Heart right ventricle (tissue), 16 donors: ENCODE measurements around the gene ZNF646. TPM values are rescaled to one million over a fixed set of nuclear protein-coding genes. Genes with fewer than 3 reads are reported as not detected.

Experiments used
- ATAC-seq, 8 donors: fragments of 200-7000 bp; cut with Tn5 transposase; one replicate each; pipeline ENCODE4 v1.9.1; 2020; ENCODE audit warnings: mild to moderate bottlenecking in 8 of 8, moderate library complexity in 8 of 8, moderate number of reproducible peaks in 1 of 8
- DNase-seq, 2 donors: peaks; one replicate each; pipeline ENCODE4 v3.0.0-alpha.2; 2020
- H3K27ac ChIP-seq, 10 donors: fragments of 200-600 bp; sonication (generic) in 2 of 10; one replicate each; pipeline versions ENCODE4 v1.5.0 to v1.8.0; 2020 to 2022; ENCODE audit warnings: mild to moderate bottlenecking in 3 of 10
- H3K27me3 ChIP-seq, 7 donors: fragments of 200-600 bp; one replicate each; pipeline ENCODE4 v1.8.0; 2021 to 2022; ENCODE audit warnings: mild to moderate bottlenecking in 2 of 7
- H3K36me3 ChIP-seq, 9 donors: fragments of 200-600 bp; sonication (generic) in 1 of 9; one replicate each; pipeline versions ENCODE4 v1.5.0 to v1.8.0; 2020 to 2022; ENCODE audit warnings: mild to moderate bottlenecking in 2 of 9
- H3K4me1 ChIP-seq, 9 donors: fragments of 200-600 bp; sonication (generic) in 1 of 9; one replicate each; pipeline versions ENCODE4 v1.5.0 to v1.8.0; 2020 to 2022; ENCODE audit warnings: mild to moderate bottlenecking in 4 of 9
- H3K4me3 ChIP-seq, 10 donors: fragments of 200-600 bp; sonication (generic) in 2 of 10; one replicate each; pipeline versions ENCODE4 v1.5.0 to v1.8.0; 2020 to 2022; ENCODE audit warnings: mild to moderate bottlenecking in 7 of 10, moderate library complexity in 2 of 10
- H3K9me3 ChIP-seq, 11 donors: fragments of 200-600 bp in 10 of 11; sonication (generic) in 2 of 11; one replicate each; pipeline versions ENCODE4 v1.5.0 to v1.8.0; 2013 to 2022; ENCODE audit warnings: mild to moderate bottlenecking in 2 of 11, control low read depth in 1 of 11, moderate library complexity in 1 of 11
- WGBS, 2 donors: extraction: QIAGEN DNeasy Blood & Tissue Kit; methylation state at CpG; one replicate each; pipeline ENCODE4 v1.1.7; 2013; ENCODE audit warnings: inconsistent platforms in 1 of 2; 5-methylcytosine and 5-hydroxymethylcytosine counted together
- intact Hi-C, 10 donors: fragments of 100-400 bp; cut with DNase I; formaldehyde crosslinking; loops; one replicate each; pipeline versions ENCODE4 v1.11.1 to v1.14.2; 2022
- polyA plus RNA-seq, 2 donors: library from polyadenylated mRNA; stranded (reverse); fragments of 200-250 nt; gene quantifications; one replicate each; pipeline ENCODE4 v1.2.3, GENCODE V29; 2013
- total RNA-seq, 10 donors: library from RNA; stranded (reverse); fragmentation: NEBNext Ultra II Directional in 3 of 10; extraction: Animal tissue kit (Norgen Biotek cat#: 25700) in 3 of 10; gene quantifications; one replicate each; pipeline versions ENCODE4 v1.2.1 to v1.2.4, GENCODE V29; 2021 to 2023
- TF ChIP-seq, protein P1 (sequence below), 9 donors: fragments of 200-600 bp; sonication (generic) in 2 of 9; IDR thresholded peaks; one replicate each; pipeline versions ENCODE4 v1.5.0 to v1.8.0; 2021 to 2022; ENCODE audit warnings: antibody characterized with exemption in 9 of 9, mild to moderate bottlenecking in 5 of 9, moderate library complexity in 1 of 9
- donor health status: Arrhythmogenic right ventricular cardiomyopathy.
- donor health status: ischemic (EF 13 %, LVEDD 7.1; RV severe dilation, severe dysfunction).
- donor health status: healthy with polysubstance abuse.
- donor health status: DM: no; HTN: yes; CAD: no.
- donor health status: DM: no; HTN: no; CAD: no.
- donor health status: ischemic (EF 25% LVEDD 6.9; RV normal size, moderate dysfunction).
- donor health status: ischemic (EF 25% LVEDD 5.7; RV mildly dilated, moderate dysfunction).
- donor health status: healthy.
- donor health status: DM: yes; HTN: yes; CAD: no.
- donor health status: Ischemic cardiomyopathy.
- donor health status: ischemic (EF 35%, LVEDD 5.7; RV mildly dilated, moderate dysfunction).
- donor health status: nonischemic (EF 11% LVEDD 7.7; RV severe dilation, severe dysfunction).
- donor health status: DM: yes; HTN: yes; CAD: no.
- donor health status: PGD.
- donor health status: ischemic (EF 29% LVEDD 5.4; RV normal size, mild dysfunction).
- donor health status: nonischemic (EF 23%, LVEDD 6.1; RV moderate dilation, normal function).

ZNF646 gene
- total and polyA plus RNA-seq, 12 donors, result 2.7 to 12.0 (median 8.4) TPM

DNA sequence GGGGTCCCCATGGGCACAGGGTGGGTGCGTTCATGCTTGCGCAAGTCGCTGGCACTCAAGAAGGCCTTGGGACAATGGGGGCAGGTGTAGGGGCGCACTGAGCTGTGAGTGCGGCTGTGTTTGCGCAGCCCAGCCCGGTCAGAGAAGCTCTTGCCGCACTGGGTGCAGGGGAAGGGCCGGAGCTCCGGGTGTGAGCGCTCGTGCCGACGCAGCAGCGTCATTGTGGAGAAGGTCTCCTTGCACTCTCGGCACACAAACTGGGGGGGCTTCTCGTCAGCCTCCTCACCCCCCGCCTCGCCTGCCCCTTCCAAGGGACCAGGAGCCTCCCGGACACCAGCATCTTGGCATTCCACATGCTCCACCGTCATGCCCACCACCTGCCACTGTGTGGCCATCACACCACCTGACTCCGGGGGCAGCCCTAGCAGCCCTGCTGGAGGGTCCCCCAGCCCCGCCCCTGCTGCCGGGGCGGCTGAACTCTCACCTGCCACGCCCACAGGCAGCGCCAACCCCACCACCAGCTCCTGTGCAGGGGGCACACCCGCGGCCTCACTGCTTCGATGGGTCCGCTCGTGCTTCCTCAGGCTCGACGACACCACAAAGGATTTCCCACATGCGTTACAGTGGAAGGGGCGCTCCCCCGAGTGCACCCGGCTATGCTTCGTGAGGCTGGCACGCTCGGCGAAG is 13.0 kb upstream of the ZNF646 start:
- Histone ChIP-seq H3K4me1 (peaks cover 4 to 34% (median 13%) of the 10 kb centered on the region in 9 donors), H3K4me3 (no peak overlapping the region), H3K9me3 (no peaks in the 10 kb centered on the region), H3K36me3 (peaks cover 0 to 58% (median 26%) of the 10 kb centered on the region in 9 donors), H3K27ac (no peak overlapping the region), H3K27me3 (no peaks in the 10 kb centered on the region)
- TF ChIP-seq, protein P1, sequence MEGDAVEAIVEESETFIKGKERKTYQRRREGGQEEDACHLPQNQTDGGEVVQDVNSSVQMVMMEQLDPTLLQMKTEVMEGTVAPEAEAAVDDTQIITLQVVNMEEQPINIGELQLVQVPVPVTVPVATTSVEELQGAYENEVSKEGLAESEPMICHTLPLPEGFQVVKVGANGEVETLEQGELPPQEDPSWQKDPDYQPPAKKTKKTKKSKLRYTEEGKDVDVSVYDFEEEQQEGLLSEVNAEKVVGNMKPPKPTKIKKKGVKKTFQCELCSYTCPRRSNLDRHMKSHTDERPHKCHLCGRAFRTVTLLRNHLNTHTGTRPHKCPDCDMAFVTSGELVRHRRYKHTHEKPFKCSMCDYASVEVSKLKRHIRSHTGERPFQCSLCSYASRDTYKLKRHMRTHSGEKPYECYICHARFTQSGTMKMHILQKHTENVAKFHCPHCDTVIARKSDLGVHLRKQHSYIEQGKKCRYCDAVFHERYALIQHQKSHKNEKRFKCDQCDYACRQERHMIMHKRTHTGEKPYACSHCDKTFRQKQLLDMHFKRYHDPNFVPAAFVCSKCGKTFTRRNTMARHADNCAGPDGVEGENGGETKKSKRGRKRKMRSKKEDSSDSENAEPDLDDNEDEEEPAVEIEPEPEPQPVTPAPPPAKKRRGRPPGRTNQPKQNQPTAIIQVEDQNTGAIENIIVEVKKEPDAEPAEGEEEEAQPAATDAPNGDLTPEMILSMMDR (IDR thresholded peaks at IDR 0.05), result no peak
- 95 to 96% methylated on average over 41 to 42 of the region's 42 CpGs for whole genome bisulfite sequencing, 2 donors
- no peak for ATAC-seq
- no peak for DNase-seq
- intact Hi-C loops, result no loop called here

DNA sequence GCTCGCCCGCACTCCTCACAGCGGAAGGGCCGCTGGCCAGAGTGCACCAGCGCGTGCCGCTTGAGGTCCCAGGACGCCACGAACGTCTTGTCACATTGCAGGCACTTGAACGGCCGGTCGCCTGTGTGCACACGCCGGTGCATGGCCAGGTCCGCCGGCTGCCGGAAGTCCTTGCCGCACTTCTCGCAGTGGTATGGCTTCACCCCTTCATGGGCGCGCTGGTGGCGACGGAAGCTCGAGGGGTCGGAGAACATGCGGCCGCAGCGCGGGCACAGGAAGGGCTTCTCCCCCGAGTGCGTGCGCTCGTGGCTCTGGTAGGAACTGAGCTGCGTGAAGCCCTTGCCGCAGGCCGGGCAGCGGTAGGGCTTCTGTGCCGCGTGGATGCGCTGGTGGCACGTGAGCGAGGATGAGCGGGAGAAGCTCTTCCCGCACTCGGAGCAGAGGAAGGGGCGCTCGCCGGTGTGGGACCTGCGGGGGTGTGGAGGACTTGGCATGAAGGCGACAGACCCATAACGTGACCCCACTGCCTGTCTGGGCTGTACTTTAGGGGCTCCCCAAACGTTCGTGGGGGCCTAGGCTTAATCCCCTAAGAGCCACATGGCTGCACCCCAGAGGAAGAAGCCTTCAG is 12.3 kb upstream of the ZNF646 start:
- no peaks in the 10 kb centered on the region for H3K27me3 ChIP-seq
- ATAC-seq, result no peak
- WGBS, 2 donors, result 96 to 97% methylated on average over 53 to 54 of the region's 54 CpGs

DNA sequence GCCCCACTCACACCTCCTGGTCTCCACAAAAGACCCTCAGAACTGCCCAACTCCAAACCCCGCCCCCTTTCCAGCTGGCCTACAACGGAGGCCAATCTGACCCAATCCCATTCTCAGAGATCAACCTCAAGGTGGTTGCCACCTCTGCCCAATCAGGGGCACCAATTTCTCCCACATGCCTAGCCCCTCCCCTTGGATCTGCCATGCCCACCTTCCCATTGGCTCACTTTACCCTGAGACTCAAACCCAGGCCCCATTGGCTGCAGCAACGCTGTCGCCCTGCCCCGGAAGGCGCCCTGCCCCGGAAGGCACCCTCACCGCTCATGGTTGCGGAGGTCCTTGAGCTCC is 10.8 kb upstream of the ZNF646 start:
- H3K27ac ChIP-seq, result peak overlapping the region in 3 of 10 donors; percentile 35 to 85 (median 81)
- peak overlapping the region in 1 of 10 donors; percentile 8 for H3K4me3 ChIP-seq
- peaks cover 4 to 35% (median 13%) of the 10 kb centered on the region in 9 donors for H3K4me1 ChIP-seq
- ATAC-seq, result no peak
- no peaks in the 10 kb centered on the region for H3K27me3 ChIP-seq
- DNase-seq, result no peak
- no peaks in the 10 kb centered on the region for H3K9me3 ChIP-seq
- 95% methylated on average over 9 of the region's 9 CpGs for WGBS, 2 donors
- H3K36me3 ChIP-seq, result peaks cover 0 to 47% (median 19%) of the 10 kb centered on the region in 9 donors
- TF ChIP-seq, protein P1 (IDR thresholded peaks at IDR 0.05), result no peak
- intact Hi-C loops, result no loop called here

More for the DNA sequence above, 12.3 kb upstream of the ZNF646 start:
- Histone ChIP-seq H3K9me3 (no peaks in the 10 kb centered on the region), H3K4me3 (no peak overlapping the region), H3K4me1 (peaks cover 4 to 35% (median 13%) of the 10 kb centered on the region in 9 donors), H3K36me3 (peaks cover 0 to 58% (median 26%) of the 10 kb centered on the region in 9 donors), H3K27ac (no peak overlapping the region)
- intact Hi-C loops, result no loop called here
- no peak for DNase-seq
- TF ChIP-seq, protein P1 (IDR thresholded peaks at IDR 0.05), result no peak

DNA sequence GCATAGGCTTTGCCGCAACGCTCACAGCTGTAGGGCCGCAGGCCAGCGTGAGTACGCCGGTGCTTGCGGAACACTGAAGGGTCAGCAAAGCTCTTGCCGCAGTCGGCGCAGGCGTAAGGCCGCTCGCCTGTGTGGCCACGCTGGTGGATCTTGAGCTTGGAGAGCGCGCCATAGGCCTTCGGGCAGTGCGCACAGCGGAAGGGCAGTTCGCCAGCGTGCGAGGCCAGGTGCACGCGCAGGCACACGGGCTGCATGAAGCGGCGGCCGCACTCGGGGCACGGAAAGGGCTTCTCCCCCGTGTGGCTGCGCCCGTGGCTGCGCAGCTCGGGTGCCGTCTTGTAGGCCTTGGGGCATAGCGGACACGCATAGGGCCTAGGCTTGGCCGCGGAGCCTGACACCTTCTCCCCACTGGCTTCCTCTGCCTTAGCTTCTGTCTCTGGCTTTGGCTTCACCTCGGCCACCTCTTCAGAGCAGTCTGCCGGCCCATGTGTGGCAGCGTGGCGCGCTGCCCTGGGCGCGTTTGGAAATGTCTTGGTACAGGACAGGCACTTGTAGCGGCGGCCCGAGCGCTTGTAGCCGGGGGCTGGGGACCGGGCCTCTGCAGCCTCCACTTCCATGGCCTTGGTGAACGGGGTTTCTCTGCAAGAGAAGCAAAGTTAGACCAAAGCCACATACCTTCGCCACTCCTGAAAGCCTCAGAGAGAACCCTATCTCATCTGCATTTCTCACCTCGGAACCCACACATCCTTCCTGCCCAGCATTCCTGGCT is 10.2 kb upstream of the ZNF646 start:
- peak overlapping the region in 1 of 10 donors; percentile 8 for H3K4me3 ChIP-seq
- no peaks in the 10 kb centered on the region for H3K27me3 ChIP-seq
- peaks cover 4 to 35% (median 13%) of the 10 kb centered on the region in 9 donors for H3K4me1 ChIP-seq
- peak overlapping the region; percentile 18 to 85 (median 76) for H3K27ac ChIP-seq
- DNase-seq (no peak), ATAC-seq (peak in 2 of 8 donors; percentile 7 to 32)
- no peaks in the 10 kb centered on the region for H3K9me3 ChIP-seq
- TF ChIP-seq, protein P1 (IDR thresholded peaks at IDR 0.05), result no peak
- intact Hi-C loops, result no loop called here
- WGBS, 2 donors, result 90 to 93% methylated on average over 52 to 56 of the region's 56 CpGs
- peaks cover 0 to 45% (median 17%) of the 10 kb centered on the region in 9 donors for H3K36me3 ChIP-seq
